ENCODE measurements around the gene CFAP20.

The CFAP20 gene

DNA sequence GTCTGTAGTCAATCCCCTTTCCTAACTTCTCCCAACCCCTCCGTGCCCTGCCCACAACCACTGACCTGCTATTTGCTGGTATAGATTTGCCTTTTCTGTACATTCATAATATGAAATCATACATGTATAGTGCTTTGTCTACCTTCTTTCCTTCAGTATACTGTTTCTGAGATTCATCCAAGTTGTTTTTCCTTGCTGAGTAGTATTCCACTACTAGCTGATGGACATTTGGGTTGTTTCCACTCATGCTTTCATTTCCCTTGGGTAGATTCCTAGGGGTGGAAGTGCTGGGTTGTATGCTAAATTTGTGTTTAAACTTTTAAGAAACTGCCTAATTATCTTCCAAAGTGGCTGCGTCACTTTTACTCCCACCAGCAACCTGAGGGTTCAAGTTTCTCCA lies 41.0 kb upstream of the CFAP20 start:
- no peak overlapping the region for H3K4me3 ChIP-seq (replicated peaks; ENCODE audit: insufficient read depth, low read length)
- no peak overlapping the region for H3K27ac ChIP-seq (replicated peaks)
- TF ChIP-seq CTCF (IDR thresholded peaks at IDR 0.05; ENCODE audit: insufficient read depth, low read length) (no peak), SPI1 (IDR thresholded peaks at IDR 0.05; ENCODE audit: borderline replicate concordance, low read depth) (no peak), POLR2AphosphoS5 (IDR thresholded peaks at IDR 0.05; ENCODE audit: low read depth) (no peak), GABPA (IDR thresholded peaks at IDR 0.05; ENCODE audit: low read depth) (no peak)
- TF ChIP-seq, protein P1, sequence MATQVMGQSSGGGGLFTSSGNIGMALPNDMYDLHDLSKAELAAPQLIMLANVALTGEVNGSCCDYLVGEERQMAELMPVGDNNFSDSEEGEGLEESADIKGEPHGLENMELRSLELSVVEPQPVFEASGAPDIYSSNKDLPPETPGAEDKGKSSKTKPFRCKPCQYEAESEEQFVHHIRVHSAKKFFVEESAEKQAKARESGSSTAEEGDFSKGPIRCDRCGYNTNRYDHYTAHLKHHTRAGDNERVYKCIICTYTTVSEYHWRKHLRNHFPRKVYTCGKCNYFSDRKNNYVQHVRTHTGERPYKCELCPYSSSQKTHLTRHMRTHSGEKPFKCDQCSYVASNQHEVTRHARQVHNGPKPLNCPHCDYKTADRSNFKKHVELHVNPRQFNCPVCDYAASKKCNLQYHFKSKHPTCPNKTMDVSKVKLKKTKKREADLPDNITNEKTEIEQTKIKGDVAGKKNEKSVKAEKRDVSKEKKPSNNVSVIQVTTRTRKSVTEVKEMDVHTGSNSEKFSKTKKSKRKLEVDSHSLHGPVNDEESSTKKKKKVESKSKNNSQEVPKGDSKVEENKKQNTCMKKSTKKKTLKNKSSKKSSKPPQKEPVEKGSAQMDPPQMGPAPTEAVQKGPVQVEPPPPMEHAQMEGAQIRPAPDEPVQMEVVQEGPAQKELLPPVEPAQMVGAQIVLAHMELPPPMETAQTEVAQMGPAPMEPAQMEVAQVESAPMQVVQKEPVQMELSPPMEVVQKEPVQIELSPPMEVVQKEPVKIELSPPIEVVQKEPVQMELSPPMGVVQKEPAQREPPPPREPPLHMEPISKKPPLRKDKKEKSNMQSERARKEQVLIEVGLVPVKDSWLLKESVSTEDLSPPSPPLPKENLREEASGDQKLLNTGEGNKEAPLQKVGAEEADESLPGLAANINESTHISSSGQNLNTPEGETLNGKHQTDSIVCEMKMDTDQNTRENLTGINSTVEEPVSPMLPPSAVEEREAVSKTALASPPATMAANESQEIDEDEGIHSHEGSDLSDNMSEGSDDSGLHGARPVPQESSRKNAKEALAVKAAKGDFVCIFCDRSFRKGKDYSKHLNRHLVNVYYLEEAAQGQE (IDR thresholded peaks at IDR 0.05; ENCODE audit: insufficient replicate concordance, low read depth): no peak
- no peak for DNase-seq (ENCODE audit: low read depth in 1 of 2, low spot score in 1 of 2)
- no peaks in the 10 kb centered on the region for H3K27me3 ChIP-seq (ENCODE audit: insufficient read depth, poor library complexity, severe bottlenecking)

- DNase-seq (ENCODE audit: low read depth in 1 of 2, low spot score in 1 of 2): no peak
Measured at GRCh38 chr16:58160855-58161254, 31.7 kb upstream of the CFAP20 start.

GRCh38 chr16:58158725-58159124 lies 29.5 kb upstream of the CFAP20 start:
- TF ChIP-seq, protein P1 (IDR thresholded peaks at IDR 0.05; ENCODE audit: insufficient replicate concordance, low read depth): no peak
- TF ChIP-seq GABPA (IDR thresholded peaks at IDR 0.05; ENCODE audit: low read depth) (no peak), SPI1 (IDR thresholded peaks at IDR 0.05; ENCODE audit: borderline replicate concordance, low read depth) (no peak), POLR2AphosphoS5 (IDR thresholded peaks at IDR 0.05; ENCODE audit: low read depth) (no peak), CTCF (IDR thresholded peaks at IDR 0.05; ENCODE audit: insufficient read depth, low read length) (no peak)
- no peak for DNase-seq (ENCODE audit: low read depth in 1 of 2, low spot score in 1 of 2)
- Histone ChIP-seq H3K27me3 (ENCODE audit: insufficient read depth, poor library complexity, severe bottlenecking) (no peaks in the 10 kb centered on the region), H3K27ac (replicated peaks) (no peak overlapping the region), H3K4me3 (replicated peaks; ENCODE audit: insufficient read depth, low read length) (no peak overlapping the region)

More at GRCh38 chr16:58160855-58161254, 31.7 kb upstream of the CFAP20 start:
- H3K4me3 ChIP-seq (replicated peaks; ENCODE audit: insufficient read depth, low read length): no peak overlapping the region
- no peak overlapping the region for H3K27ac ChIP-seq (replicated peaks)
- no peaks in the 10 kb centered on the region for H3K27me3 ChIP-seq (ENCODE audit: insufficient read depth, poor library complexity, severe bottlenecking)
- TF ChIP-seq POLR2AphosphoS5 (IDR thresholded peaks at IDR 0.05; ENCODE audit: low read depth) (no peak), SPI1 (IDR thresholded peaks at IDR 0.05; ENCODE audit: borderline replicate concordance, low read depth) (no peak), CTCF (IDR thresholded peaks at IDR 0.05; ENCODE audit: insufficient read depth, low read length) (no peak), GABPA (IDR thresholded peaks at IDR 0.05; ENCODE audit: low read depth) (no peak)
- TF ChIP-seq, protein P1 (IDR thresholded peaks at IDR 0.05; ENCODE audit: insufficient replicate concordance, low read depth): no peak
